HG03469 (cell line): ENCODE measurements around the gene PPP1R12C.

Experiments used
- ATAC-seq: cut with Tn5 transposase; IDR thresholded peaks from one replicate; pipeline ENCODE4 v1.9.1; 2021; ENCODE audit warnings: mild to moderate bottlenecking, moderate library complexity, moderate number of reproducible peaks; ENCODE audit not compliant: unreplicated experiment

PPP1R12C gene

DNA sequence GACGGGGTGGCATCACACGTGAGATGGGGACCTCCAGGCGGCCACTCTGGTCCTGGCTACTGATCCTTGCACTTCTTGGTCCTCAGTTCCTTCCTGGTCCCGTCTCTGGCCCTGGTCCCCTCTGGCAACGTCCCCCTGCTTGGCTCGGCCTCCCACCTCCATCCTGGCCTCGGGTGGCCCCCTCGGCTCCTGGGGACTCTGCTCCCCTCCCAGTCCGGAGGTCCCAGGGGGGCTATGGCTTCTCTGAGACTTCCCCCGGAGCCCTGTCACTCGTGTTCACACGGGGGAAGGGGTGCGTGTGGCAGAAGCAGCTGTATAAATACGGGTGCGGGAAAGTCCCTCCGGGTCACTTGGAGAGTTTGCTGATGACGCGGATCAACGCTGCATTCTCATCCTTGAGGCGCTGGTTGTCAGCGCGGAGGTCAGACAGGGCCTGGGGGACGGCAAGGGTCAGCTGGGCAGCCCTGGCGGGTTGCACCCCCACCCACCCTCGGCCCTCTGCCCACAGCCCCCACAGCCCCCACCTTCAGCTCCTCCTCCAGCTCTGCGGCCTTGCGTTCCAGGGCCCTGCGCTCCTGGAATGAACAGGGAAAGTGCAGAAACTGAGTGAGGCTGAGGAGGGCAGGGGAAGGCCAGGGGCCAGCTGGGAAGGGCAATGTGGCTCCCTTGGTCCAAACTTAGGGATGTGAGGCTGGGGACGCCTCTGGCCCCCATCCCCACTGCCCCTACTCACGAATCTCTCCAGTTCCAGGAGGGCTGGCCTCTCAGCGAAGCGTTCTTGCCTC, 26.1 kb downstream of the PPP1R12C start:
- no peak for ATAC-seq

DNA sequence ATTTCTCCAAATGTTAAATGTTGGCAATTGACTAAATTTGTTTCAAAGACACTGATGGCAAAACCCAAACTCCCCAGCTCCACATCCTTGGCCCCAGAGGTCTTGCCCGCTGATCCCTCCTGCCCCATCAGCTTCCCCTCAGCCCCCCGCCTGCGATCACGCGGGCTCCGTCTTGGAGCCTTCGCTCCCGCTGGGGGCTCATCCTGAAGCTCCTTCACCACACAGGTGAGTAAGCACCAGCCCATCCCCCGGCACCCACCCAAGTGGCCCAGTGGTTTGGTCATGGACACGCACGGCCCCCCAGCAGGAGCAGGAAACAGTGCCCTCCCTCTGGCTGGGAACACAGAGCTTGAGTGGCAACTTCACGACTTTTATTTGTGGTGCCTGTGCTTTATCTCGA, 26.9 kb downstream of the PPP1R12C start:
- ATAC-seq: no peak

GRCh38 chr19:55089342-55089944, 28.0 kb downstream of the PPP1R12C start:
- no peak for ATAC-seq

DNA sequence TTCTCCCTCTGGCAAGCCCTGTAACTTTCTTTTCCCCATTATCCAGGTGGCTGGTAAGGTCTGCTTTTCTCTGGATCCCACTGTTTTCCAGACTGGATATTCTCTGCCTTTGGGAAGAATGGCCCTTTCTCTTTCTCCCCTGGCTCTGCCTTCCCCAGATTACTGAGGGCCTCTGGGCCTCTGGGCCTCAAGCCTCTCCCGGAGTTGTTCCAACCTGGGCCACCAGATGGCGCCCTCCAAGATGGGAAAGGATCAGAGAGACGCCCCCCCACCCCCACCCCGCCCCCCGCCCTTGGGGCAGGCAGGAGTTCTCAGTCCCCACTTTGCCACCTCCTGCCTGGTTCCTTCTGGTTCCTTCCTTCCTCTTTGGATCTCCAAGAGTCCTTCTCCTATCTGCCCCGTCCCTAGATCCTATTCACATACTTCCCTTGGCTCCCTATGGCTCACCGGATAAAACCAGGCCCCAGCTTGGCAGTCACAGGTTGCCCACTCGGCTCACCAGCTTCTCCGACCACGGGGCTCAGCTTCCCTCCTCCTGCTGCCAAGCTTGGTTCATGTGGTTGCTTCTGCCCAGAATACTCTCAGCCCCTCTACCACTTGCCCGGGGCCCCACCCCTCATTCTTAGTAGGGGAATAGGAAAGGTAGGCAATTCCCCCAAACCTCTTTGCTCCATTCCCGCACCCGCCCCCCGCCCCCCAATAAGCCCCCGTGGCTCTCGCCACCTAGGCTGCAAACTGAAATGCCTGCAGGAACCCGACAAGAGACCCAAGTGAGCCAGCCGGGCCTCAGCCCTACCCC, 28.7 kb downstream of the PPP1R12C start:
- no peak for ATAC-seq

GRCh38 chr19:55088021-55088451, 29.4 kb downstream of the PPP1R12C start:
- no peak for ATAC-seq

GRCh38 chr19:55087542-55087901, 29.9 kb downstream of the PPP1R12C start:
- ATAC-seq: no peak

GRCh38 chr19:55086730-55087541, 30.5 kb downstream of the PPP1R12C start:
- no peak for ATAC-seq

DNA sequence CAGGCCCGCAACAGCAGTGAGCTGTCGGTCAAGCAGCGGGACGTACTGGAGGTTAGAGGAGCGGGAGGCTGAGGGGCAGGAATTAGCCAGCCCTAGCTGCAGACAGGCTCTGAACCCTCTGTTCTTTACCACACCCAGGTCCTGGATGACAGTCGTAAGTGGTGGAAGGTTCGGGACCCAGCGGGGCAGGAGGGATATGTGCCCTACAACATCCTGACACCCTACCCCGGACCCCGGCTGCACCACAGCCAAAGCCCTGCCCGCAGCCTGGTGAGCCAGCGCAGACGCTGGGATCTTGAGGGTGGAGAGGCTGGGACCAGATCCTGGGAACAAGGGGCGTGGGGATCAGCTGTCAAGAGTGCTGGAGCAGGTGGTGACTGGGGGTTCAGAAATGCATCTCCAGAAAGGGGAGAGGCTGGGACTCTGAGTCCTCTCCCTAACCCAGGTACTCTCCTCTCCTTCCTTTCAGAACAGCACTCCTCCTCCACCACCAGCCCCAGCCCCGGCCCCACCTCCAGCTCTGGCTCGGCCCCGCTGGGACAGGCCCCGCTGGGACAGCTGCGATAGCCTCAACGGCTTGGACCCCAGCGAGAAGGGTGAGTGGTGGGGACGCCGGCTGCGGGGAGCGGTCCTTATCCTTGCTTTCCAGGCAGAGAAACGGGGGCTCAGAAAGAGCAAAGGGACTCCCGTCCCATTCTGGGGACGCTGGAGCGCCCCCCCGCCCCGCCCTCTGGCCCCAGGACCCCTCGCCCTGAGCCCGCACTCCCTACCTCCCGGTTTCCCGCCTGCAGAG, 31.3 kb downstream of the PPP1R12C start:
- ATAC-seq: no peak

- ATAC-seq: no peak
These were observed 33.0 kb downstream of the PPP1R12C start for GRCh38 chr19:55084416-55084815.

DNA sequence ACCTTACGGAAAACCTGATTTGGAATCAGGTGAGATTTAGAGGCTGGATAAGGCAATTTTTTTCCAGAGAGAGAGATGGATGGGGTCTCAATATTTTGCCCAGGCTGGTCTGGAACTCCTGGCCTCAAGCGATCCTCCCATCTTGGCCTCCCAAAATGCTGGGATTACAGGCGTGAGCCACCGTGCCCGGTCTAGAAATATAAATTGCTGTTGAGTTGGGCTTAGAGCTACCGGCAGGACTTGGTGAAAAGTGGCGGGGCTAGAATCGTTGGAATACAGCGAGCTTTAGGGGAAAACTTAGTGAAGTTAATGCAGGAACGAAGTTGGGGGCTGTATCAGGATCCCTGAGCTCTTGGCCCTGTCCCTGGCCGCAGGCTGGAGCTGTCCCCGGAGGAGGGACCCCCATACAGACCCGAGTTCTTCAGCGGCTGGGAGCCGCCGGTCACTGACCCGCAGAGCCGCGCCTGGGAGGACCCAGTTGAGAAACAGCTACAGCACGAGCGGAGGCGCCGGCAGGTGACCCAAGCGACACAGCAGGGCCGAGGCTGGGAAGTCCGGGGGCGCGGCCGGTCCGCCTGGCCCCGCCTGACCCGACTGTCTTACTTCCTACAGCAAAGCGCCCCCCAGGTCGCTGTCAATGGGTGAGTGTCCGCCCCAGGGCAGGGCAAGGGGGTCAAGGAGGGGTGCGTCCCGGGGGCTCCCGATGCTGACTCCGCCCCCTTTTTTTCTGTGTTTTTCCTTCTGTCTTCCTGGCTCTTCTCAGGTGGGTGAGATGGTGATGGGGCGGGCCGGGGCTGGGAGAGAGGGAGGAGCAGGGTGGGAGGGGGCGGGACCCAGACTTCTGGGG, 34.2 kb downstream of the PPP1R12C start:
- no peak for ATAC-seq

GRCh38 chr19:55082020-55082851, 35.2 kb downstream of the PPP1R12C start:
- no peak for ATAC-seq

DNA sequence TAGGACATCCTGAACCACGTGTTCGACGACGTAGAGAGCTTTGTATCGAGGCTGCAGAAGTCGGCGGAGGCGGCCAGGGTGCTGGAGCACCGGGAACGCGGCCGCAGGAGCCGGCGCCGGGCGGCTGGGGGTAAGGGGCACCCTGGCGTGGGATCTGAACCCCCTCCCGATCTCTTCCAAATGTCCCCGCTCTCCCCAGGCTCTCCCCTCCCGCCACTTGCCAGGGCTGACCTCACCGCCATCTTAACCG, 35.7 kb downstream of the PPP1R12C start:
- no peak for ATAC-seq

DNA sequence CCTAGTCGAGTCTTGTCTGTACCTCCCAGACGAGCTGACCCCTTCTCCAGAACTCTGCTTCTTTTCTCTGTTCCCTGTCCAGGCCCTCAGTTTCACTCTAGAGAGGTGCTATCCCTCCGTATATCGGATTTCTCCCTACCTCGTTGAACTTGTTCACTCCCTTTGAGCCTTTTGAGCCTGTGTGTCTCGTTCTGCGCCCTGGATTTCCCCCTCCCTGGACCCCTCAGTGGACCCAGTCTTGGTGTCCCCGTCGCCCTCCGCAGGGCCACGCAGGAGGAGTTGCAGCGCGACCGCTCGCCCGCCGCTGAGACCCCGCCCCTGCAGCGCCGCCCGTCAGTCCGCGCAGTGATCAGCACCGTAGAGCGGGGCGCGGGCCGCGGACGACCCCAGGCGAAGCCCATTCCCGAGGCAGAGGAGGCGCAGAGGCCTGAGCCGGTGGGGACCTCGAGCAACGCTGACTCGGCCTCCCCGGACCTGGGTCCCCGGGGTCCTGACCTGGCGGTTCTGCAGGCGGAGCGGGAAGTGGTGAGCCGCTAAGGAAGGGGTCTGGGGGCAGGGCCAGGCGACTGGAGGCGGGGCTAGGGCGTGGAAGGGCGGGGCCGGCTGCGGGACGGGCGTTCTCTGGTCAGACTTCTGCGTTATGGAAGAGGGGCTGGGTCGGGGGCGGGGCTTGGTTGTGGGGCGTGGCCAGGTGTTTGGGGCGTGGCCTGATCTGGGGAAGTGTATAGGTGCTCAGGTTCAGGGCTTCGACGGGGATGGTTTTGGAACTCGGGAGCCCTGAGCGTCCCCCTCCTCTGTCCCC, 36.3 kb downstream of the PPP1R12C start:
- ATAC-seq: no peak

- ATAC-seq: no peak
These were observed 37.1 kb downstream of the PPP1R12C start for GRCh38 chr19:55080121-55080967.

GRCh38 chr19:55079400-55080038, 37.9 kb downstream of the PPP1R12C start:
- ATAC-seq: no peak

GRCh38 chr19:55078996-55079395, 38.4 kb downstream of the PPP1R12C start:
- no peak for ATAC-seq
